Astrocyte (in vitro differentiated cells and primary cell): Measurements from ENCODE around the gene ACAD11.

ENCODE experiments used
- EZH2 ChIP-seq: IDR thresholded peaks from 2 replicates; pipeline ENCODE4 v1.6.1; 2012; ENCODE audit warnings: mild to moderate bottlenecking, low read length, inconsistent platforms; ENCODE audit not compliant: insufficient read depth
- TF ChIP-seq, protein P1 (sequence below): IDR thresholded peaks from 2 replicates; pipeline ENCODE4 v1.5.1; 2011; ENCODE audit warnings: low read depth, mild to moderate bottlenecking, inconsistent platforms, low read length, moderate library complexity; ENCODE audit not compliant: insufficient read depth

DNA sequence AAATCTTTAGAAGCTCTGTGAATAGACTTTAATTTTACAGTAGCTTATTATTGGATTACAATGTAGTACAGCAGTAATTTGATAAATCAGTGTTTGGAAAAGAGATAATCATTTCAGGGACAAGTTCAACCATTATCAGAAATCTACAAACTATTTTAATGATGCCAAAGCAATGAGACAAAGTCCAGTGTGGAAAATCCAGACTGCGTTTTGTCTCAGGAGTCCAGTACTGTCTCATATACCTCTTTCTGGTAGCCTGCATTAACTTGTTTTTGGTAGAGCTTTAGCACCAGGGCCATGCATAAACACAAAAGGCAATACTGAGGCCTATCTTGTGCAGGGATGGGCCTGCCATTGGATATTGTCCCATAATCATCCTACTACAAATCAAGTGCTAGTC is 42.8 kb downstream of the ACAD11 start:
- TF ChIP-seq, protein P1, sequence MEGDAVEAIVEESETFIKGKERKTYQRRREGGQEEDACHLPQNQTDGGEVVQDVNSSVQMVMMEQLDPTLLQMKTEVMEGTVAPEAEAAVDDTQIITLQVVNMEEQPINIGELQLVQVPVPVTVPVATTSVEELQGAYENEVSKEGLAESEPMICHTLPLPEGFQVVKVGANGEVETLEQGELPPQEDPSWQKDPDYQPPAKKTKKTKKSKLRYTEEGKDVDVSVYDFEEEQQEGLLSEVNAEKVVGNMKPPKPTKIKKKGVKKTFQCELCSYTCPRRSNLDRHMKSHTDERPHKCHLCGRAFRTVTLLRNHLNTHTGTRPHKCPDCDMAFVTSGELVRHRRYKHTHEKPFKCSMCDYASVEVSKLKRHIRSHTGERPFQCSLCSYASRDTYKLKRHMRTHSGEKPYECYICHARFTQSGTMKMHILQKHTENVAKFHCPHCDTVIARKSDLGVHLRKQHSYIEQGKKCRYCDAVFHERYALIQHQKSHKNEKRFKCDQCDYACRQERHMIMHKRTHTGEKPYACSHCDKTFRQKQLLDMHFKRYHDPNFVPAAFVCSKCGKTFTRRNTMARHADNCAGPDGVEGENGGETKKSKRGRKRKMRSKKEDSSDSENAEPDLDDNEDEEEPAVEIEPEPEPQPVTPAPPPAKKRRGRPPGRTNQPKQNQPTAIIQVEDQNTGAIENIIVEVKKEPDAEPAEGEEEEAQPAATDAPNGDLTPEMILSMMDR, result no peak
- TF ChIP-seq EZH2, result no peak
